ENCODE measurements around the gene SPCS3. TPM values are rescaled to one million over a fixed set of nuclear protein-coding genes. Genes with fewer than 3 reads are reported as not detected.
"Not testable (repeated sequence)": the region's sequence is repeated elsewhere in the genome, so short reads cannot be mapped to it uniquely, and the experiment has no call there.

Gene SPCS3
- total and polyA plus RNA-seq, 5 donors, result 33.7 to 139 (median 87.2) TPM

DNA sequence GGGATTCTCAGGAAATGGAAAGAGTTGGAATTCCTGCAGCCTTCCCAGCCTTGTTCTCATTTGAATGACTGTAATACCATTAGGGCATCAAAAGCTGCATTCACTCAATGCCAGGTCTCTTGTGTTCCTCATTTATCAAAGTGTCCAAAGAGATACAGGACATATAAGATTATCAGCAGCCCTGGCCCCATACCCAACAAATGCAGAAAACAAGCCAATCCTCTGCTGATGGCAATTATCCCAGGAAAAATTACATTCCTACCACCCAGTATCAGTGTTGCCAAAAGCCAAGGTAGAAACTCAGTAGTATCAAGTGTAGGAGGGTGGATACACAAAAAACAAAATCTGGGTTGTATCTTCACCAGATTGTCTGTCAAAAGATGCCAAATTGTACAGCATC, 32.2 kb upstream of the SPCS3 start:
- intact Hi-C loops (cut with DNase I), result no loop called here
- no peaks in the 10 kb centered on the region for H3K9me3 ChIP-seq (ENCODE audit: control insufficient read depth, low read length)
- DNase-seq, result no peak

DNA sequence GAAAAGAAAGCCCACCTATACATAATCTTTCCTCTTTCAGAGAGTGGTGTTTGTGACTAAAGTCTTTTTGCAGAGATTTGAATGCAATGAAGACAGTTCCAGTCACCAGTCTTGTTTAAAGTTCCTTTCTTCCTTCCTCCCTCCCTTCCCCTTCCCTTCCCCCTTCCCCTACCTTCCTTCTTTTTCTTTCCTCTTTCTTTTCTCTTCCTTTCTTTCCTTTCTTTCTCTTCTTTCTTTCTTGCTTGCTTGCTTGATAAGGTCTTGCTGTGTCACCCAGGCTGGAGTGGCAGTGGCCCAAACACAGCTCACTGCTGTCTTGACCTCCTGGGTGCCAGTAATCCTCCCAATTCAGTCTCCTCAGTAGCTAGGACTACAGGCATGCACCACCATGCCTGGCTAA, 31.7 kb upstream of the SPCS3 start:
- intact Hi-C loops (cut with DNase I), result no loop called here
- ATAC-seq, result no peak
- Histone ChIP-seq H3K4me3 (ENCODE audit: low read length) (no peak overlapping the region), H3K27me3 (ENCODE audit: control insufficient read depth, insufficient read depth) (no peaks in the 10 kb centered on the region), H3K9me3 (ENCODE audit: control insufficient read depth, low read length) (no peaks in the 10 kb centered on the region), H3K4me1 (ENCODE audit: control insufficient read depth, insufficient read depth, low read length) (peaks cover 2% of the 10 kb centered on the region), H3K27ac (ENCODE audit: low read length) (no peak overlapping the region)
- no peak for DNase-seq

More for the DNA sequence above, 32.2 kb upstream of the SPCS3 start:
- Histone ChIP-seq H3K27me3 (ENCODE audit: control insufficient read depth, insufficient read depth) (no peaks in the 10 kb centered on the region), H3K4me1 (ENCODE audit: control insufficient read depth, insufficient read depth, low read length) (peaks cover 2% of the 10 kb centered on the region), H3K4me3 (ENCODE audit: low read length) (no peak overlapping the region), H3K27ac (ENCODE audit: low read length) (no peak overlapping the region)
- no peak for ATAC-seq

- no peak for ATAC-seq
- H3K27me3 ChIP-seq (ENCODE audit: control insufficient read depth, insufficient read depth), result no peaks in the 10 kb centered on the region
- no peak overlapping the region for H3K4me3 ChIP-seq (ENCODE audit: low read length)
- H3K27ac ChIP-seq (ENCODE audit: low read length), result no peak overlapping the region
- H3K4me1 ChIP-seq (ENCODE audit: control insufficient read depth, insufficient read depth, low read length), result peaks cover 2% of the 10 kb centered on the region
- no peaks in the 10 kb centered on the region for H3K9me3 ChIP-seq (ENCODE audit: control insufficient read depth, low read length)
- intact Hi-C loops (cut with DNase I), result no loop called here
- DNase-seq, result no peak
- 89% methylated on average over 6 of the region's 6 CpGs for WGBS
Observed at GRCh38 chr4:176289561-176289960, 30.2 kb upstream of the SPCS3 start.

GRCh38 chr4:176290520-176290919, 29.2 kb upstream of the SPCS3 start:
- Histone ChIP-seq H3K9me3 (ENCODE audit: control insufficient read depth, low read length) (no peaks in the 10 kb centered on the region), H3K4me3 (ENCODE audit: low read length) (no peak overlapping the region), H3K27ac (ENCODE audit: low read length) (no peak overlapping the region), H3K27me3 (ENCODE audit: control insufficient read depth, insufficient read depth) (no peaks in the 10 kb centered on the region), H3K4me1 (ENCODE audit: control insufficient read depth, insufficient read depth, low read length) (peaks cover 2% of the 10 kb centered on the region)
- 92% methylated on average over 3 of the region's 3 CpGs for WGBS
- no peak for ATAC-seq
- intact Hi-C loops (cut with DNase I), result no loop called here
- no peak for DNase-seq

DNA sequence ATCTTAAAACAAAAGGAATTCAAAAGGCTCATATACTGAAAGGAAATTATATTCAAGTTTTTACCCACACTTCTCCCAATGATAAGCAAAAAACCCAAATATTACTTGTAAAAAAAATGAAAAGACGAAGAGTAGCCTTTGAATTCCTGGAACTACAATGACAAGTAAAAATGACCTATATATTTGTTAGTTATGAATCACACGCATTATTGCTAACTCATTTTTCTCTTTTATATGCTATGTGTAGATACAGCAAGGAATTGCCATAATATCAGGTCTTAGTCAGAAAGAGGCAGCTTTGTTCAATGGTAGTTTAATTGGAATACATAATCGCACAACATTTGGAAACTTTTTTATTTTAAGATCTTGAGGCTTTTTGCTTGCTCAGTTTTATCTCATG, 28.0 kb upstream of the SPCS3 start:
- 86% methylated on average over 3 of the region's 3 CpGs for WGBS
- H3K9me3 ChIP-seq (ENCODE audit: control insufficient read depth, low read length), result no peaks in the 10 kb centered on the region
- DNase-seq (no peak), ATAC-seq (no peak)
- no peaks in the 10 kb centered on the region for H3K4me1 ChIP-seq (ENCODE audit: control insufficient read depth, insufficient read depth, low read length)
- no peaks in the 10 kb centered on the region for H3K27me3 ChIP-seq (ENCODE audit: control insufficient read depth, insufficient read depth)
- no peak overlapping the region for H3K4me3 ChIP-seq (ENCODE audit: low read length)
- intact Hi-C loops (cut with DNase I), result no loop called here
- H3K27ac ChIP-seq (ENCODE audit: low read length), result no peak overlapping the region

- H3K4me1 ChIP-seq (ENCODE audit: control insufficient read depth, insufficient read depth, low read length), result no peaks in the 10 kb centered on the region
- H3K9me3 ChIP-seq (ENCODE audit: control insufficient read depth, low read length), result no peaks in the 10 kb centered on the region
- ATAC-seq (no peak), DNase-seq (no peak)
- WGBS, result 91% methylated on average over 1 of the region's 1 CpG
- intact Hi-C loops (cut with DNase I), result no loop called here
- no peaks in the 10 kb centered on the region for H3K27me3 ChIP-seq (ENCODE audit: control insufficient read depth, insufficient read depth)
- no peak overlapping the region for H3K27ac ChIP-seq (ENCODE audit: low read length)
- H3K4me3 ChIP-seq (ENCODE audit: low read length), result no peak overlapping the region
Observed at GRCh38 chr4:176292920-176293319, 26.8 kb upstream of the SPCS3 start.

GRCh38 chr4:176293660-176294059, 26.1 kb upstream of the SPCS3 start:
- 84% methylated on average over 1 of the region's 1 CpG for WGBS
- ATAC-seq, result no peak

DNA sequence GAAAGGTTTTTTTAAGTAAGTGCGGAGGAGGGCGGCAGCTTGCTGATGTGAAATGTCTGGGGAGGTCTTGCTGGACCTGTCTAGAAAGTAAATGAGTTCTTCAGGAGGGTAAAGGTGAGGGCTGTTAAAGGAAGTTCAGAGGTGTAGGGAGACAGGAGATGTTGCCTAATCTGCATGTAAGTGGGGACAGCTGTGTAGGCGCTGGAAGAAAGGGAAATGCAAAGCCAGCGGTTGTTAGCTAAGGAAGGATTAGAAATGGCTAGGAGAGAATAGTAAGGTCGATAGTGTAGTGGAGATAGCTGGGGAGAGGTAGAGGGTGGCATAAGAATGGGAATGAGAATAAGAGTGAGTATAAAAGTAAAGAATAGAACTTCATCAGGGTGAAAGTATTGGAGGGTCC, 23.9 kb upstream of the SPCS3 start:
- DNase-seq; ATAC-seq; H3K27ac ChIP-seq (ENCODE audit: low read length); H3K27me3 ChIP-seq (ENCODE audit: control insufficient read depth, insufficient read depth); H3K4me3 ChIP-seq (ENCODE audit: low read length); intact Hi-C loops (cut with DNase I); H3K4me1 ChIP-seq (ENCODE audit: control insufficient read depth, insufficient read depth, low read length); H3K9me3 ChIP-seq (ENCODE audit: control insufficient read depth, low read length): not testable (repeated sequence)
- WGBS, result 57% methylated on average over 5 of the region's 5 CpGs

More at GRCh38 chr4:176293660-176294059, 26.1 kb upstream of the SPCS3 start:
- no peak overlapping the region for H3K27ac ChIP-seq (ENCODE audit: low read length)
- no peaks in the 10 kb centered on the region for H3K27me3 ChIP-seq (ENCODE audit: control insufficient read depth, insufficient read depth)
- intact Hi-C loops (cut with DNase I), result no loop called here
- H3K9me3 ChIP-seq (ENCODE audit: control insufficient read depth, low read length), result no peaks in the 10 kb centered on the region
- DNase-seq, result no peak
- no peak overlapping the region for H3K4me3 ChIP-seq (ENCODE audit: low read length)
- no peaks in the 10 kb centered on the region for H3K4me1 ChIP-seq (ENCODE audit: control insufficient read depth, insufficient read depth, low read length)

DNA sequence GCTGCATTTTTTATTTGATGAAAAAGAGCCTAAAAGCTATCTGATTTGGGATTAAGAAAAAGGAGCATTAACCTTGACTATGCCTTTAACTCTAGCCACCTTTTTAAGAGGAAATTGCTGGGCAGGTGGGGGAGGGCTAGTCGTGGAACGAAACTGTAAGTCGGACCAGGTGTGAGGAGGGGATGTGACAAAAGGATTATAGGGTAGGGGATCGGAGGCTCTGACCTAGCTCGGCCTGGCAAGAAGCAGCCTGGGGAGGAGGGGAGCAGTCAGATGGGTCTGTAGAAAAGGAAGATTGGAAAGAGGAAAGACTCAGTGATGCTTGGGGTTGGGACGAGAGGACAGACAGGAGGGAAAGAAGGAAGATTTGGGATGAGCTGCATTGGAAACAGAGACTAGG, 21.1 kb upstream of the SPCS3 start:
- ATAC-seq, result no peak
- Histone ChIP-seq H3K27ac (ENCODE audit: low read length) (no peak overlapping the region), H3K4me3 (ENCODE audit: low read length) (no peak overlapping the region), H3K27me3 (ENCODE audit: control insufficient read depth, insufficient read depth) (no peaks in the 10 kb centered on the region), H3K9me3 (ENCODE audit: control insufficient read depth, low read length) (no peaks in the 10 kb centered on the region), H3K4me1 (ENCODE audit: control insufficient read depth, insufficient read depth, low read length) (no peaks in the 10 kb centered on the region)
- intact Hi-C loops (cut with DNase I), result no loop called here
- no peak for DNase-seq
- WGBS, result 66% methylated on average over 6 of the region's 6 CpGs

DNA sequence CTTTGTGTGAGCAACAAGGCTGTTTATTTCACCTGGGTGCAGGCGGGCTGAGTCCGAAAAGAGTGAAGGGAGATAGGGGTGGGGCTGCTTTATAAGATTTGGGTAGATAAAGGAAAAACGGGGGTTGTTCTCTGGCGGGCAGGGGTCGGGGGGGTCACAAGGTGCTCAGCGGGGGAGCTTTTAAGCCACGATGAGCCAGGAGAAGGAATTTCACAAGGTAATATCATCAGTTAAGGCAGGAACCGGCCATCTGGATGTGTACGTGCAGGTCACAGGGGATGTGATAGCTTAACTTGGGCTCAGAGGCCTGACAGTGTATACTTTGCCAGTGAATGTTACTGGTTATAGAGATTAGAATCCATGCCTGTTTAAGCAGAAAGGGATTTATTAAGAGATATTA, 19.7 kb upstream of the SPCS3 start:
- no peaks in the 10 kb centered on the region for H3K9me3 ChIP-seq (ENCODE audit: control insufficient read depth, low read length)
- ATAC-seq, result no peak
- intact Hi-C loops (cut with DNase I), result no loop called here
- H3K27me3 ChIP-seq (ENCODE audit: control insufficient read depth, insufficient read depth), result no peaks in the 10 kb centered on the region
- no peak for DNase-seq
- H3K27ac ChIP-seq (ENCODE audit: low read length), result no peak overlapping the region
- WGBS, result 83% methylated on average over 9 of the region's 9 CpGs
- no peaks in the 10 kb centered on the region for H3K4me1 ChIP-seq (ENCODE audit: control insufficient read depth, insufficient read depth, low read length)
- H3K4me3 ChIP-seq (ENCODE audit: low read length), result no peak overlapping the region

DNA sequence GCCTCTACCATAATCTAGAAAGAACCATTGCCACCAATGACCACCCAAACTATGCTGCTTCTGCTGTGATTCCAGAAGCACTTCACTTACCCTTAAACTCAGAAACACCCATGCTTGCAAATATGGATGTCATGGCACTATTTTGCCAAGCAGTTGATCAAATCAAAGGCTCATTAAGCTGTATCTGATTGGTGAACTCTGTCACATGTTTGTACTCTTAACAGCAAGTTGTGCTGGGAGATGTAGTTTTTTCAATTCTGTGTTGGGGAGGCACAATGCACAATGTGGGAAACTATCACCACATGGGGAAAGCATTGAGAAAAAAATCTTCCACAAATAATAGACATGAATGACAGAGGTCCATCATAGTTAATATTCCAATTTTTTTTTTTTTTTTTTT, 19.2 kb upstream of the SPCS3 start:
- ATAC-seq (no peak), DNase-seq (no peak)
- Histone ChIP-seq H3K9me3 (ENCODE audit: control insufficient read depth, low read length) (no peaks in the 10 kb centered on the region), H3K27me3 (ENCODE audit: control insufficient read depth, insufficient read depth) (no peaks in the 10 kb centered on the region), H3K4me3 (ENCODE audit: low read length) (no peak overlapping the region), H3K27ac (ENCODE audit: low read length) (no peak overlapping the region), H3K4me1 (ENCODE audit: control insufficient read depth, insufficient read depth, low read length) (no peaks in the 10 kb centered on the region)
- intact Hi-C loops (cut with DNase I), result no loop called here
